Gastroesophageal sphincter (tissue), 3 donors: Measurements from ENCODE around the gene AMOTL1.

Source experiments
- EP300 ChIP-seq: sonication (generic); formaldehyde crosslinking; IDR thresholded peaks from one replicate; pipeline ENCODE4 v1.6.1; 2017; ENCODE audit warnings: antibody characterized with exemption, mild to moderate bottlenecking
- POLR2A ChIP-seq, 2 donors: fragments of 450-650 bp; IDR thresholded peaks; one replicate each; pipeline ENCODE4 v1.6.1; 2017; ENCODE audit warnings: antibody characterized with exemption in 2 of 2, mild to moderate bottlenecking in 2 of 2, moderate library complexity in 1 of 2
- TF ChIP-seq, protein P1 (sequence below), 4 experiments: fragments of 200-600 bp in 2 of 4; fragments of 450-650 bp in 2 of 4; sonication (generic) in 1 of 4; IDR thresholded peaks; one replicate each; pipeline ENCODE4 v1.5.1; 2017 to 2019; ENCODE audit warnings: antibody characterized with exemption in 4 of 4, mild to moderate bottlenecking in 2 of 4, moderate library complexity in 2 of 4

DNA sequence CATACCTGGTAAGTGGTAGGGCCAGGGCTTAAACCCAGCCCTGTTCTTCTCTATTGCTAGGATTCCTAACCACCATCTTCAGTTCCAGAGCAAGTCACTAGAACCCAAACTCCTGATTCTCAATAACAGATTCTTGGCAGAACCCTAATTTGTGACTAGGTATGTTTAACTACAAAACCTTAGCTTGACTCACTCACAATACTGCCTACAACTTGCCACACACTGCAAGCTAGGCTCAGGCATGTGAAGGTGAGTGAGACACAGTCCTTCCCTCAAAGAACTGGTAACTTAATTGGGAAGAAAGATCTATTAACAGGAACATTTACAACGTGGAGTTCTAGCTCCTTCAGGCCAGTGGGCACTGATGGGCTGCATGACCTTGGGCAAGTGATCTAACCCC lies 14.5 kb upstream of the AMOTL1 start:
- TF ChIP-seq, protein P1, sequence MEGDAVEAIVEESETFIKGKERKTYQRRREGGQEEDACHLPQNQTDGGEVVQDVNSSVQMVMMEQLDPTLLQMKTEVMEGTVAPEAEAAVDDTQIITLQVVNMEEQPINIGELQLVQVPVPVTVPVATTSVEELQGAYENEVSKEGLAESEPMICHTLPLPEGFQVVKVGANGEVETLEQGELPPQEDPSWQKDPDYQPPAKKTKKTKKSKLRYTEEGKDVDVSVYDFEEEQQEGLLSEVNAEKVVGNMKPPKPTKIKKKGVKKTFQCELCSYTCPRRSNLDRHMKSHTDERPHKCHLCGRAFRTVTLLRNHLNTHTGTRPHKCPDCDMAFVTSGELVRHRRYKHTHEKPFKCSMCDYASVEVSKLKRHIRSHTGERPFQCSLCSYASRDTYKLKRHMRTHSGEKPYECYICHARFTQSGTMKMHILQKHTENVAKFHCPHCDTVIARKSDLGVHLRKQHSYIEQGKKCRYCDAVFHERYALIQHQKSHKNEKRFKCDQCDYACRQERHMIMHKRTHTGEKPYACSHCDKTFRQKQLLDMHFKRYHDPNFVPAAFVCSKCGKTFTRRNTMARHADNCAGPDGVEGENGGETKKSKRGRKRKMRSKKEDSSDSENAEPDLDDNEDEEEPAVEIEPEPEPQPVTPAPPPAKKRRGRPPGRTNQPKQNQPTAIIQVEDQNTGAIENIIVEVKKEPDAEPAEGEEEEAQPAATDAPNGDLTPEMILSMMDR (IDR thresholded peaks at IDR 0.05), result no peak
- TF ChIP-seq EP300 (no peak), POLR2A (IDR thresholded peaks at IDR 0.05) (no peak)
